Astrocyte of the hippocampus (primary cell): ENCODE results near the gene SNX9.
"Not testable (repeated sequence)": the region's sequence is repeated elsewhere in the genome, so short reads cannot be mapped to it uniquely, and the experiment has no call there.

Experiments used
- DNase-seq: peaks from one replicate; pipeline ENCODE4 v3.0.0; 2011; ENCODE audit warnings: low read depth, low spot score

Gene SNX9

DNA sequence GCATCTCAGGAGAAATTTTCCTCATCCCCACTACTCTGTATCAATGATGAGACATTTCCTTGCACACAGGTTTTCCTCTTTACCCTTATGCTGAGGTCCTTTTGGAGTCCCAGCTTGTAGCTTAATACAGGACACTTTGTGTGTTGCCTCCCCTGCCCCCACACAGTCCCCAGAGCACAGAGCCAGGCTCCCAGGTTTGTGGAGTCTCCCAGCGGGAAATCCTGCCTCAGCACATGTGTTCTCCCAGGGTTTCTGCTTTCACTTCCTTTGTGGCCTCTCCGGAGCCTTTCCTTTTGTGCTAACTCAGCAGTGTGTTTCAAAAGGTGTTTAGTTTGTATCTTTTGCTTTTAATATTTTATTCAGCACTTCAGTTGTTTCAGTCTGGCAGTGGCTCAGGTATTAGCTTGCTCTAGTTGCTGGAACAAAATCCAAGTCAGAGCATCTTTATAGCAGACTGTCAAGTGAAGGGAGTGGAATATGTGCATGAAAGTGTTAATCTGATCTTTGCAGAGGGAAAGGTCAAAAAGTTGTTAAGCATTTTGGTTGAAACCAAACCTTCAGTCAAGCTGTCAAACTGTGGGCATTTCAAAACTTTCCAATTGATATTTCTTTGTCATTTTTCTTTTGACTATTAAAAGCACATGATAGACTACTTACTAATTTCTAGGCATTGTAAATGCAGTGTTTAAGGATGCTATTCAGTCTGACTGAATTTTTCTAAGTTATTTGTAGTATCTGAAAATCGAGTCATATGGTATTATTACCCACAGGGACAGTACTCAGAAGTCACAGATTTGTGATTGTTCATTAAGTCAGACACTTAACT, 8.6 kb downstream of the SNX9 start:
- DNase-seq = no peak

DNA sequence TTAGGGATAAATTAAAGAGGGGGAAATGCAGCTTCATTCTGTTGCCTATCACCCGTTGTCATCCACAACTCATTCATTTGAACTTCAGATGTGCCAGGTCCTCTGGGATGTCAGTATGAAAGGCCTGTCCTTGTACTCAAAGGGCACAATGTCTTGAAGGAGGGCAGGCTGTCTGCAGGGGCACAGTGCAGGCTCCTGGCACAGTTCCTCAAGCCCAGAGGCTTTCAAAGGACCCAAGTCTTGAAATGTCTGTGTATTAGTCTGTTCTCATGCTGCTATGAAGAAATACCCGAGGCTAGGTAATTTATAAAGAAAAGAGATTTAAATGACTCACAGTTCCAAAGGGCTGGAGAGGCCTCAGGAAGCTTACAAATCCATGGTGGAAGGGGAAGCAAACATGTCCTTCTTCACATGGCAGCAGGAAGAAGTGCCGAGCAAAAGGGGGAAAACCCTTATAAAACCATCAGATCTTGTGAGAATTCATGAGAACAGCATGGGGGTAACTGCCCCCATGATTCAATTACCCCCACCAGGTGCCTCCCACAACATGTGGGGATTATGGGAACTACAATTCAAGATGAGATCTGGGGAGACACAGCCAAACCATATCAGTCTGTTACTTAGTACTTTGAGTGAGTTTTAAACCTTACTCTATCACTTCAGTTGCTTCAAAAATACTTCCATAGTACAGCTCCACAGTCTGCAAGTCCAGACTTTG, 9.4 kb downstream of the SNX9 start:
- no peak for DNase-seq

DNA sequence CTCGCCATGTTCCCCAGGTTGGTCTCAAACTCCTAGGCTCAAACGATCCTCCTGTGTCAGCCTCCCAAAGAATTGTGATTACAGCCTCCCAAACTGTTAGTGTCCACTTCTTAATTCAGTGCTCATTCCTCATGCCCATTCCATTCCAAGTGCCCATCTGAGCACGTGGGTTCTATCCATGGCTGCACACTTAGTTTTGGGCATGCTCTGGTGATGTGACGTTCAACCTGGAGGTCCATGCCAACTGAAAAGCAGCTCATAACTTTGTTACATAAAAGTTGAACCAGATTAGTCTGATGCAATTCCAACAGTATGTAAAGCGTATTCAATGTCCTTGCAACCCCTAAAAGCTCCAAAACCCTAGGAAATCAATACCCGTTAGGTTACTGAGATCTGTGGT, 11.5 kb downstream of the SNX9 start:
- no peak for DNase-seq

DNA sequence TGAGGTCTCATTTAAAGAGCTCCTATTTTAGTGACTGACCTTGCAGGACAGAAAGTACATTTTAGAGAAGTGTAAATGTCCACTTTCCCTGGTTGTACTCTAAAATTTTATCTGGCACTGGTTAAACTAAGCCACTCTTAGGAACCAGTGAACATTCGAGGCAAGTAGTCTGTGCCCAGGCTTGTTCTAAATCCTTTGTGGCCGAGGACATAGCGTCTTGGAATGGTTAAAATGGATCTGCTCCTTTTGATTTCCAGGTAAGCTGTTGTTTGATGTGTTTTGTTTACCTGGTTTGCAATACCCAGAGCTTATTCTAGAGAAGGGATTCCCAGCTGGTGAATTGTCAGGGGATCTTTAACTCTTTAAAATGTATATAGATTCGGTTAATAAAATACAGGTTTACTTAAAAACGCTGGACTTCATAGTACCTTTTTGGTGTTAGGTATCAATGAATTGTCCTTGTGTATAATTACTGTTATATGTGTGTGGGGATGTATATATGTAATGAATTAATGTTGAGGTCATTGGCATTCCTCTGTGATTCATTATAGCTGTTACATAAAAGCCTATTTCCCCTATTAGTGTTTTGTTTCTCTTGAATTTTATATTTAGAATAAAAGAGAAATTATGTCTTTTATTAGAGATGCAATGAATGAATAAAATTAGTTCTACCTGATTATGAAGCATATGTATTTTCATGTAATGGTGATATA, 15.8 kb downstream of the SNX9 start:
- no peak for DNase-seq

DNA sequence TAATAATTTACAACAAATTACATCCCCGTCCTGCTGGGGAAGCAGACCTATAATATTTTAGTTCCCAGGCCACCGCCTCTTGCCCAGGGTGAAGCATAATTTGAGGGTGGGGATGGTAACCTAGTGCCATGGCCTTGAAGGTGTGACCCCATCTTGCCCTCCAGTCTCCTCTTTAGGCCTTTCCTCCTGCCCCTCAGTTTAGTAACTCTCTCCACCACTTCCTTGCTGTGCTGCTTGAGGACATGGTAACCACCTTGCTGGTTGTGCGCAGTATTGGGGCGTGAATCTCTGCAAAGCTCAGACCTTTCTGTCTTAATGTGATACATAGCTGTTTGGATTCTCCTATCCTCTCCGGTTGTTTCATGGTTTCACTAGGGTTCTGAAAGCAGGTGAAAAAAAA, 16.6 kb downstream of the SNX9 start:
- no peak for DNase-seq

DNA sequence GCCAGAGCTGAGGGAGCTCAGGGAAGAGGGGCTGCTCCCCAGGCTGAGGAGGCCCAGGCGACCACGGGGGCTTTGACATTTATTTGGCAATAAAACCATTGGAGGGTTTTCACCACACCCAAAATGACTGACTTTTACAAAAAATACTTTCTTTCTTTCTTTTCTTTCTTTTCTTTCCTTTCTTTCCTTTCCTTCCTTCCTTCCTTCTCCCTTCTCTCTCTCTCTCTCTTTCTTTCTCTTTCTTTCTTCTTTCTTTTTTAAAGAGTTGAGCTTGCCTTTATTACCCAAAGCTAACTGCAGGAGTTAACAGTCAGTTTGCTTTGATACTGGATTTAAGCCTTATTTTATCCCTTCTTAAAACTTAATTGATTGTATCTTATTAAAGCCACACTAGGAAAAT, 17.2 kb downstream of the SNX9 start:
- no peak for DNase-seq

DNA sequence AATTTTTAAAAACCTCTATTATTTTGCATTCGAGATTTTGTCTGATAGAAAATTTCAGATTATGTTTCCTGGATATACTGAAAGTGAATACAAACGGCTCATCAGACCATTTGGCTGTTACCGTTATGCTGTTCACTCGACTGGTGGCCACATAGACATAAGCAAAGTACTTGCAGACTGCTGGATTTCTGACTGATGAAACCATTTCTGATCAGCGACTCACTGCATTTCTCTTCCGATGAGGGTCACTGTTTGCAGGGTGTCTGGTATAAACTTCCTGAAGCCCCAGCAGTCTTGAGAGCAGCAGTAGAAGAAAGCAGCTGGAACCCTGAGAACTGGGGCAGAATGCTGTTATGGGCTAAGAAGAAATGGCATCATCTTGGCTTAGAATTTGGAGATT, 17.7 kb downstream of the SNX9 start:
- peak; percentile 65 for DNase-seq

DNA sequence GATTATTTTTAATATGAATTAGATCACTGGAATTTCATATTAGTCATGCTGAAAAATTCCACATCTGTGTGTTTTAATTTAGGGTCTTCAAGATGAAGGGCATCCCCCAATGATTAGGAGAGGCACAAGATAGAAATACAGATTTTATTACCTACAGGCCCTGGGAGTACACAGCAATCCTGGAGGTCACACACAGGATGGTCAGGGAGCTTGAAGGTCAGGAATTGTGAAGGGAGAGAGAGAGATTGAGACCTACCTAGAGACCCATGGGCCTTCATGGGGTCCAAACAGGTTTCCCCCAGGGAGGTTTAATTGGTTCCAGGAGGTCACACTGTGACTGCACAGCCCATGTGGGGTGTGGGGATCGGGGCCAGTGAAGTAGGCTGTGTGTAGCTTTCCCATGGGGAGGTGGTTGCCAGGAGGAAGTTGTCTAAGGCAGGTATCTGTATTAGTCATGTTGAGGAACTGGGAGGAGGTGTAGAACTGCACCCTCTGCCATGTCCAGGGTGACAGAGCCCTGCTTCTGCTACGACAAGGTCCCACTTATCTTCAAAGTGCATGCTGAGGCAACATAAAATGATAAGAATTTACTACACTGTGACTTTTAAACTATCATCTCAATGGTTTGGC, 18.3 kb downstream of the SNX9 start:
- DNase-seq = no peak

DNA sequence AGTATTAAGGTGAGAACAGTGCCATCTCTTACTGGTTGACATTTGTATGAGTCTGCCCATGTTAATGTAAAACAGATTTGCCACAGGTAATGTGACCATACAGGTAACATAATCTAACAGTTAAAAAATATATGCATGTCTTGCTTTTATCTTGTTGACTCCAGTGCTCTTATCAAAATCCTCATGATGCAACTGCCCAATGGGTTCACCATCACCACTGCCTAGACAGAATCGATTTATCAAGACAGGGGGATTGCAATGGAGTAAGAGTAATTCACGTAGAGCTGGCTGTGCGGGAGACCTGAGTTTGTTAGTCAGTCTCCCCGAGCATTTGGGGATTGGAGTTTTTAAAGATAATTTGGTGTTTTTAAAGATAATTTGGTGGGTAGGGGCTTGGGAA, 19.2 kb downstream of the SNX9 start:
- DNase-seq = no peak

DNA sequence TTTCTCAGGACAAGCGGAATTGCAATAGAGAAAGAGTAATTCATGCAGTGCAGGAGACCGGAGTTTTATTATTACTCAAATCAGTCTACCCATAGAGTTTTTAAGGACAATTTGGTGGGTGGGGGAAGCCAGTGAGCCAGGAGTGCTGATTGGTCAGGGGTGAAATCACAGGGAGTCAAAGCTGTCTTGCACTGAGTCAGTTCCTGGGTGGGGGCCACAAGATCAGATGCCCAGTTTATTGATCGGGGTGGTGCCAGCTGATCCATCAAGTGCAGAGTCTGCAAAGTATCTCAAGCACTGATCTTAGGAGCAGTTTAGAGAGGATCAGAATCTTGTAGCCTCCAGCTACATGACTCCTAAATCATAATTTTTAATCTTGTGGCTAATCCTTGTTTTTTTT, 21.1 kb downstream of the SNX9 start:
- DNase-seq = not testable (repeated sequence)

DNA sequence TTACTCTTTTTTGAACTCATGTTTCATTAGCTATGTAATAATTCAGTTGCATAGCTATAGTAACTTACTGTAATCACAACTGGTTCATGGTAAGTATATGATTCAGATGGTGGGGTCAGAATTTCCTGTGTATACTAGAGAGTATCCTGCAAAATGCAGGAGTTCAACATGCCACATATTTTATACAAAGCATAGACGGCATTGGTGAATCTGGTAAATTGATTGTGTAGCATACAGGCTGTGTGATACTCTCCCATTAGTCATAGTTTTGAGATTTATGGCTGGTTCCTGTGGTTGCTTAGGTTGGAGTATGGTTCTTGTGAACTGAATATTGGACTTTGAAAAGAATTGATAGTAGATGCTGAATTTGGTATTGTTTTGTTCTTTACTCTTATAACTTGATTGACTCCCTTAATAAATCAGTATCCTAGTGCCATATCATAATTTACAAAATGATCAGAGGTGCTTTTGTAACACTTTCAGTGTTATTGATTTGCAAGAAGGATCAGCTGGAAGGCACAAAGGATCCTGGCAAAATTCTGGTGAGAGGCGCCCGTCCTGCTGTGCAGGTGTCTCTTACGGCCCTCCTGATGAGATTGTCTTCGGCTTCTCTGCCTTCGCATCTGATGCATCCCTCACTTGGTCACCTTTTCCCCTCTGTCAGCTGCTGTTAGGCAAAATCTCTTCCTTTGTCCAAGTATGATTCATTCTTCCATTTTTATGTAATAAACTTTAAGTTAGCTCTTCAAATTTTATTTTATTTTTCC, 22.6 kb downstream of the SNX9 start:
- no peak for DNase-seq

DNA sequence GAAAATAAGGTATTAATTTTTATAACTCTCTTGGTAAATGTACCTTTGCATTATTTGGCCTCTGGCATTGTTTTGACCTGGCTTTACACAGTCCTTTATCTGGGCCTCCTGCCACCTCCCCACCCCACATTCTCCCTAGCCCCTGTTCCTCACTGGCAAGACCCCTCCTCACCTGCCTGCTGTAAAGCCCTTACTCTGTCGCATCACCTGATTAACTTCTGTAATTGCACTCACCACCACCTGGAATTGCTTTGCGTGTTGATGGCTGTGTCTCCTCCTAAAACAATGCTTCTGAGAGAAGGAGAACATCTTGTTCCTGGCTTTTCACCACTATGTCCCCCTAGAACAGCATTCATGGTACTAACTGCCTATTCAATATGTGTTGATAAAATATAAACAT, 24.8 kb downstream of the SNX9 start:
- DNase-seq = no peak

DNA sequence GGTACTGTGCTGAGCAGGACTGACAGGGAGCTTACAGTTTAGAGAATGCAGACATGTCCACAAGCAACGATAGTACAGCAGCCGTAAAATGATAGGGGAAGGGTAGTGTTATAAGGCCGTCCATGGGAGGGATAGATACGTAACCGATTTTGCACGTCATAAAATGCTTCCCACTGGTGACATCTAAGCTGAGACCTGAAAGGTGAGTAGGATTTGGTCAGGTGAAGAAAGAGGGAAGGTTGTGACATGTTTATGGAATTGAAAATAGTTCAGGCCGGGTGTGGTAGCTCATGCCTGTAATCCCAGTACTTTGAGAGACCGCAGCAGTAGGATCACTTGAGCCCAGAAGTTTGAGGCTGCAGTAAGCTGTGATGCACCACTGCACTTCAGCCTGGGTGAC, 25.6 kb downstream of the SNX9 start:
- no peak for DNase-seq

DNA sequence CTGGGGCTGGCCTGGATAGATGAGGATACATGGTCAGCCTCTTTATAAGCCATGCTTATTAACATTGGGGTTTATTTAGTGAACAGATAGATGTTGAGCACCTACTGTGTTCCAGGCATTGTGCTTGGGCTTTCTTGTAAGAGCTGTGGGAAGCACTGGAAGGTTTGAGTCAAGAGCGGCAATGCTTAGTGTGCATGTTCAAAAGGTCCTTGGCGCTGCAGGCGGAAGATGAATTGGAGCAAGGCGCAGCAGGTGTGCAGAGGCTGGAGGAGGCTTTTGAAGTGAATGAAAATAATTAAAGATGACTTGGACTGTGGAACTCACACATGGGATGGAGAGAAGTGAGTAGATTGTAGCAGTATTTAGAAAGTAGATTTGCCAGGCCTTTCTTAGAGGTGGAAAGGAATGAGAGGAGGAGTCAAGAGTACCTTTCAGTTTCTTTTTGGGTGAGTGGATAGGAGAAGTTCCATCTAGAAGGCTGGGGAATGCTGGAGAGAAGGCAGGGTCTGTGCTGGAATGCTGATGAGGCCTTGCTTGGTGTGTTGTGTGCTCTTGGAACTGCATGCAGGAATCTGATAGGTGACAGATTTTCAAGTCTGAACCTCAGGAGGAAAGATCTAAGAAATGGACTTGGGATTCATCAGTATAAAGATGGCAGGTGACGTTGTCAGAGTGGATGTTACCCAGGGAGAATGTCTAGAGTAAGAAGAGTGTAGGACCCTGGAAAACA, 26.4 kb downstream of the SNX9 start:
- DNase-seq = no peak

DNA sequence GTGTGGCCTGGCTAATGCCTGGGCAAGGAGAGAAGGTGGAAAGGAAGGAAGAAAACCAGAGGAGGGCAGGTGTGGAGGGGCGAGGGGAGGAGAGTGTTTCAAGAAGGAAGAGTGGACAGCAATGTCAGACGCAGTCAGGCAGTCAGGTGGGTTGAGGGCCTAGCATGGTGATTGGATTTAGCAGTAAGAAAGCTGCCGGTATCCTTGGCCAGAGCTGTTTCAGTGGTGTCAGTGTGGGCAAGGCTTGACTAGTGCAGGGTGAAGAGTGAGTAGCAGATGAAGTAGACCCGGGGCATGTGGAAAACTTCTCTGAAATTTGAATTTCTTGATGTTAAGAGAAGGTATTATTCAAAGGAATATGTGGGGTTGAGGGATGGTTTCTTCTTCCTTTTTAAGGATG, 27.0 kb downstream of the SNX9 start:
- DNase-seq = no peak

DNA sequence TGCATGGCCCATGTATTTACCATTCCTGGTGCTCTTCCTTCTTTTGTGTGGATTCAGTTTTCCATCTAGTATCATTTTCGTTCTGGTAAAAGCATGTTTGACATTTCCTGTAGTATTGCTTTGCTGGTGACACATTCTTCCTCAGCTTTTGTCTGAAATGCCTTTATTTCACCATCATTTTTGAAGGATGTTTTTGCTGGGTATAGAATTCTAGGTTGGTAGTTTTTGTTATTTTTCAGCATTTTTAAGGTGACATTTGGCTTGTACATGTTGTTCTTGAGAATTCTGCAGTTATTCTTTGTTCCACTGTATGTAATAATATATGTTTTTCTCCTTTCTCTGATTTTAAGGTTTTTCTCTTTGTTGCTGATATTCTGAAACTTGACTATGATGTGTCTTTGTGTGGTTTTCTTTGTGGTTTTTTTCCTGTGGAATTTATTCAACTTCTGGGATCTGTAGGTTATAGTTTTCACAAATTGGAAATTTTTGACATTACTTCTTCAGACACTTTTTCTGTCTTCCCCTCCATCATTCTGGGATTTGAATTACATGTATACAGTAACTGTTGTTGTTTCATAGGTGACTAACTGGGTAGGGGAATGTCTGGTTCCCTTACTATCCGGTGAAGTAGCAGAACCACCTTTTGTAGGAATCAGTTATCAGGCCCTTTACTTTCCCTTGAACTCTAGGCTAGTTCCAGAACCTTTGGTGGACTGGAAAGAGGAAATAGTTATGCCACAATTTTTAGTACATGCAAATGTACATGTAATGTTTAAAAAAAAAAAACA, 30.2 kb downstream of the SNX9 start:
- DNase-seq = no peak

DNA sequence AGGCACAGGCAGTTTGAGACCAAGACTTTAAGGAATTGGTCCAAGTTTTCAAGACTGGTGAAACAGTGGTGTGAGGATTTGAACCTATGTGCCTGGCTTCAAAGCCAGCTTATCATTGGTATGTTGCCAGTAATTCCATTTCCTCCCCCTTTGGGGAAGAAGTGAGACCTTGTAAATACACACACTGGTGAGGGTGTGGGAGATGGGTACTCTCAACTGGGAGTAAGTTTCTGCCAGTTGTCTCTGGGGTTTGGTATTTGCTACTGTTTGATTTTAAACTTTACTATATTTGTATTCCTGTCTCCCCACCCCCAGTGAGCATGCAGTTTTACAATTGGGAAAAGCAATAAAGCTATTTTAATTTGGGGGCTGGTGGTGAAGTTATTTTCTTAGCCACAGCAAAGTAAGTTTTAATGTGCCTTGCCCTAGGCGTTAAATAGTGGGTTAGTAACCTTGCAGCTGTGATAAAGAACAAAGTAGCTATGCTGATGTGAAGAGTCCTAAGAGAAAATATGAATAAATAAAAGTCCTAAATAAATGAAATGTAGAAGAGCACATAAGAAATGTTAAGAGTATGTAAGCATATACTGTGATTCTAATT, 31.0 kb downstream of the SNX9 start:
- no peak for DNase-seq

DNA sequence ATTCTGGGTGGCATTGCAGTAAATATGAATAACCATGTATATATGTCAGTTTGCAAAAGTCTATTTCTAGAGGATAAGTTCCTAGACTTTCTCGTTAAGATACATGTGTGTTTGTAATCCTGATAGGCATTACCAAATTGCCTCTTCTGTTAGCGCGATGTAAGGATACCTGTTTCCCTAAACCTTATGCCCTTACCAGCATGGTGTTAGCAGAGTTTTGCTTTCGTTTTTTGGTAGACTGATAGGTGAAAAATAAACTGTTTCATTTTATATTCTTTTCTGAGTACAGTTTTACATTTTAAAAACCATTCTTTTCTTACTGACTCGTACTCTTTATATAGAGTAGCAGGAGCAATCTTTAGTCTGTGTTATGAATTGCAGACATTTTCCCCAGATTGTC, 32.3 kb downstream of the SNX9 start:
- DNase-seq = no peak

DNA sequence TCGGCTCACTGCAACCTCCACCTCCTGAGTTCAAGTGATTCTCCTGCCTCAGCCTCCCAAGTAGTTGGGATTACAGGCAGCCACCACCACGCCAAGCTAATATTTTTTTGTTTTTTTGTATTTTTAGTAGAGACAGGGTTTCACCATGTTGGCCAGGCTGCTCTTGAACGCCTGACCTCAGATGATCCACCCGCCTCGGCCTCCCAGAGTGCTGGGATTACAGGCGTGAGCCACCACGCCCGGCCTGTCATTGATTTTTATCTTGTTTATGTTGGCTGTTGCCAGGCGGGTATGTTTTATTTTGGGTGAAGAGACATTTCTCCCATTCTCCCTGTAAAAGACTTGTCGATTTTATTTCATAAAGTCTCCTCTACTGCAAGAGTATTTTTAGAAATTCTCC, 32.8 kb downstream of the SNX9 start:
- DNase-seq = not testable (repeated sequence)

DNA sequence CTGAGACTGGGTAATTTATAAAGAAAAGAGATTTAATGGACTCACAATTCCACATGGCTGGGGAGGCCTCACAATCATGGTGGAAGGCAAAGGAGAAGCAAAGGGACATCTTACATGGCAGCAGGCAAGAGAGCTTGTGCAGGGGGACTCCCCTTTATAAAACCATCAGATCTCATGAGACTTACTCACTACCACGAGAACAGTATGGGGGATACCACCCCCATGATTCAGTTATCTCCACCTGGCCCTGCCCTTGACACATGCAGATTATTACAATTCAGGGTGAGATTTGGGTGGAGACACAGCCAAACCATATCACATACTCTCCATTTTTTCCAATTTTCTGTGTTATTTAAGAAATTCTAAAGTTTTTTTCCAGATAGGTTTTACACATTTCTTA, 35.6 kb downstream of the SNX9 start:
- not testable (repeated sequence) for DNase-seq
